Neural cell (in vitro differentiated cells): ENCODE data around the gene PIP5K1A. TPM values are rescaled to one million over a fixed set of nuclear protein-coding genes. Genes with fewer than 3 reads are reported as not detected.
A peak's percentile ranks its signal among the peaks of the same experiment; 100 is the strongest.

Experiments used
- H2AFZ ChIP-seq: fragments of 200-600, 300-800 bp; sonication (generic), shearing (Covaris generic); 2 replicates; pipeline ENCODE4 v1.6.0; 2014; ENCODE audit warnings: low read depth, mild to moderate bottlenecking, antibody characterized with exemption, low read length, moderate library complexity
- H3F3A ChIP-seq: fragments of 200-600 bp; shearing (Covaris generic); 2 replicates; pipeline ENCODE4 v1.6.1; 2016; ENCODE audit warnings: mild to moderate bottlenecking, moderate library complexity, mixed read lengths, antibody characterized with exemption, low read length; ENCODE audit not compliant: insufficient read depth, poor library complexity, severe bottlenecking
- H3K27ac ChIP-seq: fragments of 200-600, 300-800 bp; sonication (generic), shearing (Covaris generic); 2 replicates; pipeline ENCODE4 v1.5.1; 2014; ENCODE audit warnings: mild to moderate bottlenecking, low read length, moderate library complexity
- H3K27me3 ChIP-seq: fragments of 300-800, 200-600 bp; sonication (generic), shearing (Covaris generic); 2 replicates; pipeline ENCODE4 v1.6.0; 2014; ENCODE audit warnings: mild to moderate bottlenecking, low read depth, low read length, moderate library complexity; ENCODE audit not compliant: insufficient read depth
- H3K36me3 ChIP-seq: fragments of 300-800, 200-600 bp; sonication (generic), shearing (Covaris generic); 2 replicates; pipeline ENCODE4 v1.5.1; 2014; ENCODE audit warnings: mild to moderate bottlenecking, antibody characterized with exemption, low read length, moderate library complexity; ENCODE audit not compliant: insufficient read depth
- H3K4me2 ChIP-seq: fragments of 300-800, 200-600 bp; sonication (generic), shearing (Covaris generic); 2 replicates; pipeline ENCODE4 v1.6.0; 2014; ENCODE audit warnings: mild to moderate bottlenecking, low read length
- H3K4me3 ChIP-seq: fragments of 300-800, 200-600 bp; sonication (generic), shearing (Covaris generic); 2 replicates; pipeline ENCODE4 v1.5.1; 2014; ENCODE audit warnings: mild to moderate bottlenecking, low read length, moderate library complexity
- H3K79me2 ChIP-seq: fragments of 200-600 bp; shearing (Covaris generic); replicated peaks from 2 replicates; pipeline ENCODE4 v1.6.0; 2014; ENCODE audit warnings: mild to moderate bottlenecking, low read length, moderate library complexity; ENCODE audit not compliant: insufficient read depth
- H3K9ac ChIP-seq: fragments of 300-800, 200-600 bp; sonication (generic), shearing (Covaris generic); 2 replicates; pipeline ENCODE4 v1.6.1; 2016; ENCODE audit warnings: mild to moderate bottlenecking, low read length, mixed read lengths
- H3K9me2 ChIP-seq: fragments of 200-600 bp; shearing (Covaris generic); 2 replicates; pipeline ENCODE4 v1.6.1; 2016; ENCODE audit warnings: mild to moderate bottlenecking, low read length, mixed read lengths; ENCODE audit not compliant: insufficient read depth
- H3K9me3 ChIP-seq: fragments of 200-600, 300-800 bp; sonication (generic), shearing (Covaris generic); 2 replicates; pipeline ENCODE4 v1.6.1; 2016; ENCODE audit warnings: mild to moderate bottlenecking, mixed run types, low read length, moderate library complexity, mixed read lengths
- H4K20me1 ChIP-seq: fragments of 200-600 bp; shearing (Covaris generic); 2 replicates; pipeline ENCODE4 v1.6.1; 2016; ENCODE audit warnings: mild to moderate bottlenecking, mixed run types; ENCODE audit not compliant: insufficient read depth
- CTCF ChIP-seq: fragments of 450-650 bp; IDR thresholded peaks from 2 replicates; pipeline ENCODE4 v1.5.1; 2014; ENCODE audit warnings: antibody characterized with exemption, mild to moderate bottlenecking, moderate library complexity; ENCODE audit not compliant: poor library complexity, severe bottlenecking
- EP300 ChIP-seq: fragments of 450-650 bp; conservative IDR thresholded peaks from 2 replicates; pipeline ENCODE4 v1.6.1; 2014; ENCODE audit warnings: antibody characterized with exemption, mild to moderate bottlenecking, moderate library complexity; ENCODE audit not compliant: poor library complexity, severe bottlenecking
- EZH2 ChIP-seq: fragments of 200-600, 300-800 bp; shearing (Covaris generic), sonication (generic); IDR thresholded peaks from 2 replicates; pipeline ENCODE4 v1.6.1; 2014; ENCODE audit warnings: antibody characterized with exemption, low read length, borderline replicate concordance, mild to moderate bottlenecking; ENCODE audit not compliant: insufficient read depth, poor library complexity, severe bottlenecking
- MXI1 ChIP-seq: fragments of 450-650 bp; conservative IDR thresholded peaks from 2 replicates; pipeline ENCODE4 v1.6.1; 2014; ENCODE audit warnings: antibody characterized with exemption, mild to moderate bottlenecking; ENCODE audit not compliant: poor library complexity, severe bottlenecking
- POLR2AphosphoS5 ChIP-seq: IDR thresholded peaks from 2 replicates; pipeline ENCODE4 v1.6.1; 2012
- RAD21 ChIP-seq: fragments of 450-650 bp; conservative IDR thresholded peaks from 2 replicates; pipeline ENCODE4 v1.6.1; 2014; ENCODE audit warnings: antibody characterized with exemption, mild to moderate bottlenecking, moderate library complexity
- REST ChIP-seq: IDR thresholded peaks from 2 replicates; pipeline ENCODE4 v1.6.1; 2012; ENCODE audit warnings: borderline replicate concordance
- SMC3 ChIP-seq: fragments of 450-650 bp; conservative IDR thresholded peaks from 2 replicates; pipeline ENCODE4 v1.6.1; 2014; ENCODE audit warnings: antibody characterized with exemption, mild to moderate bottlenecking, moderate library complexity; ENCODE audit not compliant: poor library complexity
- TAF1 ChIP-seq: IDR thresholded peaks from 2 replicates; pipeline ENCODE4 v1.6.1; 2012; ENCODE audit warnings: low read depth
- polyA plus RNA-seq: library from polyadenylated mRNA; depleted of rRNA; stranded (reverse); fragments of >200 nt; gene quantifications from 2 replicates; pipeline ENCODE4 v1.2.3, GENCODE V29; 2014

PIP5K1A gene
- polyA plus RNA-seq, 1 donor from 2014 or later = 66.4 TPM

GRCh38 chr1:151167116-151167515 is 31.2 kb upstream of the PIP5K1A start:
- Histone ChIP-seq H3K36me3 (no peaks in the 10 kb centered on the region), H2AFZ (no peak overlapping the region), H3K4me3 (peak overlapping the region; percentile 88), H3K9me3 (no peaks in the 10 kb centered on the region), H3K9me2 (no peaks in the 10 kb centered on the region), H3K79me2 (peaks cover 20% of the 10 kb centered on the region), H3K27me3 (no peaks in the 10 kb centered on the region), H4K20me1 (no peaks in the 10 kb centered on the region), H3K4me2 (peak overlapping the region; percentile 76), H3K27ac (no peak overlapping the region), H3F3A (peaks cover 3% of the 10 kb centered on the region), H3K9ac (peak overlapping the region; percentile 83)
- TF ChIP-seq POLR2AphosphoS5 (no peak), EZH2 (no peak), MXI1 (no peak)

GRCh38 chr1:151171190-151171589 is 27.2 kb upstream of the PIP5K1A start:
- Histone ChIP-seq H3K9me3 (no peaks in the 10 kb centered on the region), H3F3A (no peaks in the 10 kb centered on the region), H3K36me3 (no peaks in the 10 kb centered on the region), H3K4me2 (no peak overlapping the region), H2AFZ (no peak overlapping the region), H3K9ac (no peak overlapping the region), H3K27me3 (no peaks in the 10 kb centered on the region), H3K27ac (no peak overlapping the region), H4K20me1 (no peaks in the 10 kb centered on the region), H3K4me3 (no peak overlapping the region), H3K9me2 (no peaks in the 10 kb centered on the region), H3K79me2 (peaks cover 10% of the 10 kb centered on the region)
- TF ChIP-seq TAF1 = no peak

- Histone ChIP-seq H3F3A (no peaks in the 10 kb centered on the region), H3K27me3 (no peaks in the 10 kb centered on the region), H3K4me3 (no peak overlapping the region), H3K9me2 (no peaks in the 10 kb centered on the region), H3K36me3 (no peaks in the 10 kb centered on the region), H4K20me1 (no peaks in the 10 kb centered on the region), H2AFZ (no peak overlapping the region), H3K79me2 (no peaks in the 10 kb centered on the region), H3K9me3 (no peaks in the 10 kb centered on the region), H3K9ac (no peak overlapping the region), H3K4me2 (no peak overlapping the region), H3K27ac (no peak overlapping the region)
- no peak for TF ChIP-seq POLR2AphosphoS5
- no peak for TF ChIP-seq SMC3
- no peak for TF ChIP-seq CTCF
- TF ChIP-seq TAF1 = no peak
- no peak for TF ChIP-seq EZH2
- TF ChIP-seq RAD21 = no peak
- no peak for TF ChIP-seq REST
- no peak for TF ChIP-seq MXI1
- no peak for TF ChIP-seq EP300
These were observed 23.2 kb upstream of the PIP5K1A start for GRCh38 chr1:151175041-151175741.
